ENCODE measurements around the gene RTL5. TPM values are rescaled to one million over a fixed set of nuclear protein-coding genes. Genes with fewer than 3 reads are reported as not detected.

RTL5 gene
- polyA plus RNA-seq, 1 of the 3 experiments (the other 2 are of a cell fraction): 1.8 TPM

- Histone ChIP-seq H3K36me3 (replicated peaks in 1 of 2; ENCODE audit: control insufficient read depth in 1 of 2, insufficient read depth in 2 of 2, low read length in 1 of 2) (no peaks in the 10 kb centered on the region), H3K9me2 (no peaks in the 10 kb centered on the region), H3K4me2 (no peak overlapping the region), H4K20me1 (ENCODE audit: insufficient read depth) (no peaks in the 10 kb centered on the region), H3K27ac (ENCODE audit: low read depth in 2 of 2, low read length in 1 of 2) (no peak overlapping the region), H3K79me2 (ENCODE audit: insufficient read depth) (no peaks in the 10 kb centered on the region), H3F3A (replicated peaks; ENCODE audit: insufficient read depth) (no peaks in the 10 kb centered on the region), H3K9me3 (no peaks in the 10 kb centered on the region), H3K9ac (no peak overlapping the region), H3K27me3 (ENCODE audit: insufficient read depth) (no peaks in the 10 kb centered on the region; the same call in 1 of the 2 replicates), H3K4me3 (ENCODE audit: low read depth in 2 of 2, low read length in 1 of 2) (no peak overlapping the region), H2AFZ (ENCODE audit: low read depth) (no peak overlapping the region), H3K4me1 (ENCODE audit: control insufficient read depth in 1 of 2, insufficient read depth in 2 of 2, low read depth in 1 of 2, low read length in 1 of 2) (peaks cover 0 to 22% of the 10 kb centered on the region in 2 experiments; a peak in 2 of 4 replicates)
- ChIA-PET CTCF (interaction anchor here (1.6 kb wide), 1 partner anchor 25 kb away, joined by 3 read pairs; no protein-coding TSS in a partner anchor), POLR2A (no interaction called here)
- DNase-seq: no peak
- WGBS (ENCODE audit: low lambda C conversion rate): 74% methylated on average over 13 of the region's 13 CpGs
- TF ChIP-seq RFX5 (IDR thresholded peaks at IDR 0.05; ENCODE audit: low read length) (no peak), MXI1 (IDR thresholded peaks at IDR 0.05; ENCODE audit: low read depth, low read length) (no peak), MEF2A (IDR thresholded peaks at IDR 0.05; ENCODE audit: borderline replicate concordance, low read depth) (no peak), ELF1 (IDR thresholded peaks at IDR 0.05) (no peak), TEAD4 (IDR thresholded peaks at IDR 0.05; ENCODE audit: borderline replicate concordance, insufficient read depth) (no peak), TCF12 (IDR thresholded peaks at IDR 0.05) (no peak), GATA2 (CRISPR knock-in tag; IDR thresholded peaks at IDR 0.05) (no peak), RAD21 (IDR thresholded peaks at IDR 0.05; ENCODE audit: low read length) (no peak), YY1 (IDR thresholded peaks at IDR 0.05; ENCODE audit: low read depth) (no peak), TAF1 (IDR thresholded peaks at IDR 0.05; ENCODE audit: borderline replicate concordance, low read depth, low read length) (no peak), USF2 (IDR thresholded peaks at IDR 0.05; ENCODE audit: borderline replicate concordance, low read depth, low read length) (no peak), FOXJ3 (CRISPR knock-in tag; IDR thresholded peaks at IDR 0.05) (no peak), RXRA (IDR thresholded peaks at IDR 0.05; ENCODE audit: borderline replicate concordance, low read depth) (no peak)
These were observed 31.5 kb downstream of the RTL5 start for GRCh38 chrX:72100051-72100755.

DNA sequence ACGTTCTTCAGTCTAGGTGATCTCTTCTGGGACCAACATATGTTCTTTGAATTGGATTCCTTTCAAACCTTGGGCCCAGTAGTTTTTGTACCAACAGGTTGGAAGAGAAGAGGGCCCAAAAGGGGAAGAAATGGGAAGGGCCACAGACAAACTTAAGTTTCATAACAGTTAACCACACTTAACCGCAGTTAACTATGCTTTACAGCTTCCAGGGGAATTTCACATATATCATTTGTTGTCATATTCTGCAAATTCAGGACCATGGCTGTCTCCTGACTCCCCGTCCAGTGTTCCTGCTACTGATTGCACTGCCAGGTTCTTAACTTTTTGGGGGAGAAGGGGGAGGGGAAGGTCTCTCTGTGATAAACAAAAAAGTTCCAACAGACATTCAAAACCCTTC is 34.6 kb downstream of the RTL5 start:
- Histone ChIP-seq H2AFZ (ENCODE audit: low read depth) (no peak overlapping the region), H3K4me1 (ENCODE audit: control insufficient read depth in 1 of 2, insufficient read depth in 2 of 2, low read depth in 1 of 2, low read length in 1 of 2) (peaks cover 0 to 20% of the 10 kb centered on the region in 2 experiments; a peak in 2 of 4 replicates), H3K4me3 (ENCODE audit: low read depth in 2 of 2, low read length in 1 of 2) (no peak overlapping the region), H3K9me2 (no peaks in the 10 kb centered on the region), H3K4me2 (no peak overlapping the region), H3K9ac (no peak overlapping the region), H3K79me2 (ENCODE audit: insufficient read depth) (no peaks in the 10 kb centered on the region), H3K27ac (ENCODE audit: low read depth in 2 of 2, low read length in 1 of 2) (no peak overlapping the region), H3F3A (replicated peaks; ENCODE audit: insufficient read depth) (no peaks in the 10 kb centered on the region), H3K27me3 (ENCODE audit: insufficient read depth) (no peaks in the 10 kb centered on the region; the same call in 1 of the 2 replicates), H3K36me3 (replicated peaks in 1 of 2; ENCODE audit: control insufficient read depth in 1 of 2, insufficient read depth in 2 of 2, low read length in 1 of 2) (no peaks in the 10 kb centered on the region), H4K20me1 (ENCODE audit: insufficient read depth) (no peaks in the 10 kb centered on the region), H3K9me3 (no peaks in the 10 kb centered on the region)
- POLR2A ChIA-PET: no interaction called here
- no peak for DNase-seq
- CTCF ChIA-PET: interaction anchor here (1.2 to 4.5 kb wide), 5 partner anchors 9 to 79 kb away, joined by 3 to 22 read pairs (median 6); no protein-coding TSS in a partner anchor
- 49% methylated on average over 3 of the region's 3 CpGs for WGBS (ENCODE audit: low lambda C conversion rate)
- no peak for TF ChIP-seq POLR2AphosphoS5 (IDR thresholded peaks at IDR 0.05; ENCODE audit: low read depth, low read length)
- no peak for TF ChIP-seq RXRA (IDR thresholded peaks at IDR 0.05; ENCODE audit: borderline replicate concordance, low read depth)
- no peak for TF ChIP-seq ELF1 (IDR thresholded peaks at IDR 0.05)
- TF ChIP-seq MEF2A (IDR thresholded peaks at IDR 0.05; ENCODE audit: borderline replicate concordance, low read depth): no peak
- TF ChIP-seq TAF1 (IDR thresholded peaks at IDR 0.05; ENCODE audit: borderline replicate concordance, low read depth, low read length): no peak
- no peak for TF ChIP-seq REST (IDR thresholded peaks at IDR 0.05; ENCODE audit: low read depth, low read length)
- TF ChIP-seq EZH2phosphoT487 (IDR thresholded peaks at IDR 0.05; ENCODE audit: borderline replicate concordance, low read depth): no peak
- TF ChIP-seq FOXJ3 (CRISPR knock-in tag; IDR thresholded peaks at IDR 0.05): no peak
- TF ChIP-seq, protein P1, sequence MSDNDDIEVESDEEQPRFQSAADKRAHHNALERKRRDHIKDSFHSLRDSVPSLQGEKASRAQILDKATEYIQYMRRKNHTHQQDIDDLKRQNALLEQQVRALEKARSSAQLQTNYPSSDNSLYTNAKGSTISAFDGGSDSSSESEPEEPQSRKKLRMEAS (IDR thresholded peaks at IDR 0.05; ENCODE audit: low read depth): no peak
- TF ChIP-seq RCOR1 (IDR thresholded peaks at IDR 0.05; ENCODE audit: low read length): no peak
- TF ChIP-seq TCF12 (IDR thresholded peaks at IDR 0.05): no peak
- TF ChIP-seq, protein P2, sequence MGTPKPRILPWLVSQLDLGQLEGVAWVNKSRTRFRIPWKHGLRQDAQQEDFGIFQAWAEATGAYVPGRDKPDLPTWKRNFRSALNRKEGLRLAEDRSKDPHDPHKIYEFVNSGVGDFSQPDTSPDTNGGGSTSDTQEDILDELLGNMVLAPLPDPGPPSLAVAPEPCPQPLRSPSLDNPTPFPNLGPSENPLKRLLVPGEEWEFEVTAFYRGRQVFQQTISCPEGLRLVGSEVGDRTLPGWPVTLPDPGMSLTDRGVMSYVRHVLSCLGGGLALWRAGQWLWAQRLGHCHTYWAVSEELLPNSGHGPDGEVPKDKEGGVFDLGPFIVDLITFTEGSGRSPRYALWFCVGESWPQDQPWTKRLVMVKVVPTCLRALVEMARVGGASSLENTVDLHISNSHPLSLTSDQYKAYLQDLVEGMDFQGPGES (IDR thresholded peaks at IDR 0.05; ENCODE audit: low read depth, low read length): no peak
- TF ChIP-seq FOSL2 (IDR thresholded peaks at IDR 0.05; ENCODE audit: borderline replicate concordance, low read depth): no peak
